Hematopoietic multipotent progenitor cell treated with erythropoietin and hydrocortisone succinate and interleukin-3 and kit ligand, for 15 days (in vitro differentiated cells): ENCODE results near the gene SLC27A3.
"Not testable (repeated sequence)": the region's sequence is repeated elsewhere in the genome, so short reads cannot be mapped to it uniquely, and the experiment has no call there.

ENCODE experiments used
- DNase-seq: peaks from one replicate; pipeline ENCODE4 v3.0.0-alpha.2; 2015; ENCODE audit warnings: low spot score

The SLC27A3 gene

DNA sequence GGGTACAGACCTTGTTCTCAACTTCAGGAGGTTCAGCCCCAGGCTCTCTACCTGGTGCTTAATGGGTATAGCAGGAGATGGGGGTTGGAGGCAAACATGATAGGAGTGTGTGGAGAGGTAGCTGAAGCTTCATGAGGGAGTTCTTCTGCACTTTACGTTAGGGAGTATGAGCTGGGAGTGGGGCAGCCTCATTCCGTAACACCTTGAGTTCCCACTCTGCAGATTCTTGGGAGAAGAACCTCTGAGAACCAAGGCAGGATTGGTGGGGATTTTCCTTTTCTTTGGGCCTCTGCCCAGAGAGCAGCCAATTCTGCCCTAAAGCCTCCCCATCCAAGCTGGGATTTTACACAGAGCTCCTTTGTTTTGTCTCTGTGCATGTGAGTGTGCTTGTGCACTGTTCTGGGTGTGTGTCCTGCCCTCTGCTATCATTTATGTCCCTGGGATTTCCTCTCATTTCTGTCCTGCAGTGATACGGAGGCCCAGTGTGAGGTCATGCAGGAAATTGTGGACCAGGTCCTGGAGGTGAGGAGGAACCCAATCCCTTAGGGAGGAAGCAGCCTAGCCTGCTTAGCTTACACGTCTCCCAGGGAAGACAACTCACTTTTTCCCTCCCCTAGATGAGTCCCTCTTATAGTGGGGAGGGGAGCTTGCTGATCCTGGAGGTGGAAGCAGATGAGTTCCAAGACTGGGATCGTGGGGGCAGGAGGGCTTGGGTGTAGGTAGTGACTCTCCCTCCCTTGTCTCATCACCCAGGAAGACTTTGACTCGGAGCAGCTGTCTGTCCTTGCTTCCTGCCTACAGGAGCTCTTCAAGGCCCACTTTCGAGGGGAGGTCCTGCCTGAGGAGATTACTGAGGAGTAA, 11.6 kb upstream of the SLC27A3 start:
- no peak for DNase-seq

DNA sequence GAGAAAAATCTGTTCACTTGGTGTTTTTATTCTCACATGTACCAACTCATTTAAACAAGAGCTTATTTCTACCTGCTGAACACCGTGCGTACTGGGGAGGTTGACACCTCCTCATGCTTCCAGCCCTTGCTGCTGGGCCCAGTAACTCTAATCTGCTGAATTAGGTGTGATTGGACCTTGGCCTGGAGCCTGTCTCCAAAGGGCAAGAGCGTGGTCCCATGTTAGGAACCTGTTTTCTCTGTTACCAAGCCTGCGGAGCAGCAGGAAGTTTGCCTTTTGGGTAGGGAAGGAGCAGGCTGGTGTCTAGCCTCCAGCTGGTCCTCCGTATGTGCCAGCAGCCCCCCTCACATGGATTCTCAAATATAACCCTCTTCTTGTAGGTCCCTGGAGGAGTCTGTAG, 10.9 kb upstream of the SLC27A3 start:
- DNase-seq: no peak

DNA sequence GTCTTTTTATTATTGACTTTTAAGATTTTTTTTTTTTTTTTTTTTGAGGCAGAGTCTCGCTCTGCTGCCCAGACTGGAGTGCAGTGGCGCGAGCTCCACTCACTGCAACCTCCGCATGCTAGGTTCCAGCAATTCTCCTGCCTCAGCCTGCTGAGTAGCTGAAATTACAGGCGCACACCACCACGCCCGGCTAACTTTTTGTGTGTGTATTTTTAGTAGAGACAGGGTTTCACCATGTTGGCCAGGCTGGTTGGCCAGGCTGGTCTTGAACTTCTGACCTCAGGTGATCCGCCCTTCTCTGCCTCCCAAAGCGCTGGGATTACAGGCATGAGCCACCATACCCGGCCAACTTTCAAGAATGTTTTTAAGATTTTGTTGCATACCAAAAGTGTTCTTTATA, 8.5 kb upstream of the SLC27A3 start:
- not testable (repeated sequence) for DNase-seq

DNA sequence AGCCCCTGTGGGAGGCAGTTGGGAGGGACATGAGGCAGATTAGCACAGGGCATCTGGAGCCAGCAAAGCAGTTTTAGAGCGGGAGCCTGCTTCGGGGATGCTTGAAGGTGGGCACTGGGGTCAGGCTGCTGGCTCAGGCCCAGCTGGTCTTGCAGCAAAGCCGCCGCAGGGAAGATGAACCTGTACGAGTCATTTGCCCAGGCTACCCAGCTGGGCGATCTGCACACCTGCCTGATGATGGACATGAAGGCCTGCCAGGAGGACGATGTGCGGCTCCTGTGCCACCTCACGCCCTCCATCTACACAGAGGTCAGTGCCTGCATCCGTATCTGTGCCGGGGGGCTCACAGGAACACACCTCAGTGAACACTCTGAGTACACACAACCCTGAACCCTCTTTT, 7.7 kb upstream of the SLC27A3 start:
- DNase-seq: no peak

DNA sequence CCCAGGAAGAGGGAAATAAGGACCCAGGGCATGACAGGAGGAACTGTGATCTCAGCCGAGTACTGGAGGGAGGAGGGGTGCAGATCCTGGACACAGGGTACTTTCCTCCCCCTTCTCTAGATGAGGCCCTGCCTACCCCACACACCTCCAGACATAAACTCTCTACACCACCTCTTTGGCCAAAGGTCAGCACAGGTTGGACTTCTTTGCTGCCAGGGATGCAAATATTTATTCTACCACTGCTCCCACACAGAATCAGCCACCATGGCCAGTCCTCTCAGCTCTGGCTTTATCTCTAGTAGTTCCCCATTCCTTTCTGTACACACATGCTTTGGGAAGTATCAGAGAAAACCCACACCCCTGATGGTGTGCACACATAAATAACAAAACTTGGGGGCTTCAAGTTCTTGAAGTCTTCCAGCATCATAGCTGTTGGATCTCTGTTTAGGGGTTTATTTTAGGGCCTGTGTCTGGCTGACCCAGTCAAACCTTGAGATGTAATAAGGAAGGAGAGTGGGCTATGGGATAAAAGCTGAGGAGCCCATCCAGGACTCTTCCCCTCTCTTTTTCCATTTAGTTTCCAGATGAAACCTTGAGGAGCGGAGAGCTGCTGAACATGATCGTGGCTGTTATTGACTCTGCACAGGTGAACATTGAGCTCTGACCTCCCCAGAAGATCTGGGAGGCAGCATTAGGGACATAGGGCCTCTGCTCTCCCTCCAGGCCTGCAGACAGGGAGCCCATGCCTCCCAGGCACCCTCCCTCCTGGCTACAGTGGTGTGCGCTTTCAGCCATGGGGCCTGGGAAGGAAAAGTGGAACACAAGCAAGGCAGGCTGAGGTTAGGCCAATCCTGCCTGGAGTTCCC, 6.7 kb upstream of the SLC27A3 start:
- no peak for DNase-seq

DNA sequence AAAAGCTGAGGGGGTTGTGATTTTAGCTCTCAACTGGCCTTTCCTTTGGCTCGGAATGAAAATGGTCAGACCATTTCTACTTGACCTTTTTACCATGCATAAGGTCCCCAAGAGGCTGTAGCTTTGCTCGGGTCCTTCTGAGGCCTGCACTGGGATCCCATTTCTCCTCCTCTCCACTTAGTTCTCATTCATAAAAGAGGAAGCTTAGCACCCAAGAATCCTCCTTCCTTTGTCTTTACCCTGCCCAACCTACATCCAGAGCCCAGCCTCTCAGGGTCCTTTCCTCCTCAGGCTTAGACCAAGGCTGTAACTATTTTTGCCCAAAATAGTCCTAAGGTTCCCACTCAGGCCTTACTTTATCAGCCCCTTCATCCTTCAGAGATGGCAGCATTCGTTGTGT, 6.0 kb upstream of the SLC27A3 start:
- DNase-seq: no peak

DNA sequence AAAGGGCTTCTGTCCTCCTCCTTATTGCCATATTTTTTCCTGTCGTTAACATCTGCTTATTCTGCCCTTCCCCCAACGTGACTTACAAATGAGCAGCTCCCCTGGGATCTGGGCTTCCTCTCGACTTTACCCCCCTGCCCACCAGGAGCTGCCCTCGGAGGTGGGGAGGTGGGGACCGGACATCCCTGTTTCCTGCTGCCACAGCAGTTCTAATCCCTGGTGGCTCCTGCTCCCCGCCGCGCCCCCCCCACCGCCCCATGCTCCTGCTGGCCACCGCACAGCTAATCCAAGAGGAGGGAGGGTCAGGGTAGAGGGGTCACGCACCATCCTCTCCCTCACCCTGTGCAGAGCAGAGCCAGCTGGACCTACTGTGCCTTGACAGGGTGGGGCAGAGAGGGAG, 4.4 kb upstream of the SLC27A3 start:
- no peak for DNase-seq

DNA sequence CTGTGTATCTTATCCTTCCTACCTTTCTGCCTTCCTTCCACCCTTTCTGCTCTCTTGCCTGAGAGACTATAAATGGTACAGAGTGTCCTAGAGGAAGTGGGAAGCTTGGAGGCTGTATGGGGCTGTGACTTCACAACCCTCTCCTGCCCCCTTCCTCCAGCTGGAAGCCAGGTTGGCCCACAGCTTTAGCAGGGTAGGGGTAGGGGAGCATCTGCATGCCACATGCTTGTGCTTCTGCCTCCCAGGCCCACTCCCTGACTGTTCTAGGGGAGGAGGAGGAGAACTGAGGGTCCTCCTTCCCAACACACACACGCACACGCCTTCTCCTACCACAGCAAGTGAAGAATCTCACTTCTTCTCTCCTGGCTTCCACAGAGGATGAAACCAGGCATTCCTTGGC, 3.9 kb upstream of the SLC27A3 start:
- DNase-seq: no peak

DNA sequence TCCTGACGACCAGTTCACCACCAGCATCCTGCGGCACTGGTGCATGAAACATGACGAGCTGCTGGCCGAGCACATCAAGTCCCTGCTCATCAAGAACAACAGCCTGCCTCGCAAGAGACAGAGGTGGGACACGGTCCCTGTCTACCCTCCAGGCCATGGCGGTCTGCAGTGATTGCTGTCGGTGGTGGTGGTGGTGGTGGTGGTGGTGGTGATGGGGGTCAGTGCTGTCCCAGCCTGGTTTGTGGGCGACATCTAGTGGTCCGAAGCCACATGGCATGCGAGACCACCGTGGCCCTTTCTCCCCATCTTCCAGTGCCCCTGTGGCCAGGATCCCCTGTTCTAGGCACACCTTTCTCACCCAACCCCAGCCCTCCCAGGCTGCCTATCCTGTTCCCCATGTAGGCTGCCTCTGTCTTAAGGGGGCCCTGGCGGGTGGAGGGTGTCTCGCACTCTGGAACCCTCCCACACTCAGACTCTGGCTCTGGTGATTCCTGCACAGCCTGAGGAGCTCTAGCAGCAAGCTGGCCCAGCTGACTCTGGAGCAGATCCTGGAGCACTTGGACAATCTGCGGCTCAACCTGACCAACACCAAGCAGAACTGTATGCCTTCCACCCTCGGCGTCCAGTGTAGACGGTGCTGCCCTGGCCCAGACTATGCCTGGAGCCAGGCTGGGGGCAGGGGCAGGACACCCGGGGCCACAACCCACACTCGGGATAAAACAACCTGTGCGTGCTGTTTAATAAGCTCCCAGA, 3.2 kb upstream of the SLC27A3 start:
- DNase-seq: no peak

DNA sequence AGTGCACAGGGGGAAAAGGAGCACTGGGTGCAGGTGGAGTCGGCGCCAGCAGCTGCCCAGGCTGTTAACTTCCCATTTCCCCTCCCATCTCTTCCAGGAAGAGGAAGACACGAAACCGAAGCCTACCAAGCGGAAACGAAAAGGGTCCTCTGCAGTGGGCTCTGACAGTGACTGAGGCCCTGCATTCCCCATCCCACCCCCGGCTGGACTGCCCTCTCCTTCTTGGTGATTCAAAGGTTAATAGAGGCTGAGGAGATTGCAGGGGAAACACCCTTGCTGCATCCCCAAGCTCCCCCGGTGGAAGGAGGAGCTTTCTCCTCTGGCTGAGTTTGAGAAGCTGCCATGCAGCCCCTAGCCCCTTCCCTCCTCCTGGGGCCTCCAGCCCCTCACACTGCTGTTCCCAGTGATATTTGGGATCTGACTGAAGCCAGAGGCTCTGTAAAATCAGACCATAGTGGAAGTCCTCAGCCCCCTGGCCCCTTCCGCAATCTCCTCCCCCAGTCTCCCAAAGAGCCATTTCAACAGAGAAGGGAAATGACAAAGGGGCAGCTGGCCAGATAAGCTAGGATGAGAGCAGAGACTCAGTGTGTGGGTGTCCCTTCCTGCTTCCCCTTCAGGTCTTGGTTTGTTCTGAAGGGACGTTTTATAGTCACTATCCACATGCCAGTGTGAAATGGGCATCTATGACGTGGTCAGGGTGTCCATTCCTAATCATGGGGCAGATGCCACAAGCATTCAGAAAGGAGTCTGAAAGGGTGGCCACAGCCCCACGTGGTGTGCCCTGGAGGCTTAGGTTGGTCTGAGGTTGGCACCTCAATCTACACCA, 1.9 kb upstream of the SLC27A3 start:
- DNase-seq: no peak

DNA sequence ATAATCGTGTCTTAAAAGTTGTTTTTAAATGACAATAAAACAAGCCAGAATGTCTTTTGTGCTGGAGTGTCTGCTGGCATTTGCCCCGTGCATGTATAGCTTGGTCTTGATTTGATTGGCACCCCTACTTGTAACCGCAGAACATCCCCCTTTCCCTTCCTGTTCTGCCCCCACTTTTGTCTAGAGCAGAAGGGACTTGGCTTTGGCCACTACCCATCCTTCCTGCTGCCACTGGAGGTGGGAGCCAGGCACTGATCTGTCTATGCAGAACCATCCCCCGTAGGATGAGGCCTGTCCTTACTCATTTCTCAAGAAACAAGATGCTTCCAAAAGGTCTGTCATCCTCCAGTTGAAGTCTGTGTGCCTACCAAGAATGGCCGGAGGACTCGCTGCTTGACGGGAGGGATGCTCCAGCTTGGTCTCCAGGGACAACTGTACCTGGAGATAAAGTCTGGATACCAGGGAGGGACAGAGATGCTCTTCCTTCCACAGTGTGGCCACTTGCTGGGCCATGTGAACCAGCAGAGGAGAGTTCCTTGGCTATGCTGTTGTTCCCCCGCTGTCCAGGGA, 1.1 kb upstream of the SLC27A3 start:
- DNase-seq: no peak

DNA sequence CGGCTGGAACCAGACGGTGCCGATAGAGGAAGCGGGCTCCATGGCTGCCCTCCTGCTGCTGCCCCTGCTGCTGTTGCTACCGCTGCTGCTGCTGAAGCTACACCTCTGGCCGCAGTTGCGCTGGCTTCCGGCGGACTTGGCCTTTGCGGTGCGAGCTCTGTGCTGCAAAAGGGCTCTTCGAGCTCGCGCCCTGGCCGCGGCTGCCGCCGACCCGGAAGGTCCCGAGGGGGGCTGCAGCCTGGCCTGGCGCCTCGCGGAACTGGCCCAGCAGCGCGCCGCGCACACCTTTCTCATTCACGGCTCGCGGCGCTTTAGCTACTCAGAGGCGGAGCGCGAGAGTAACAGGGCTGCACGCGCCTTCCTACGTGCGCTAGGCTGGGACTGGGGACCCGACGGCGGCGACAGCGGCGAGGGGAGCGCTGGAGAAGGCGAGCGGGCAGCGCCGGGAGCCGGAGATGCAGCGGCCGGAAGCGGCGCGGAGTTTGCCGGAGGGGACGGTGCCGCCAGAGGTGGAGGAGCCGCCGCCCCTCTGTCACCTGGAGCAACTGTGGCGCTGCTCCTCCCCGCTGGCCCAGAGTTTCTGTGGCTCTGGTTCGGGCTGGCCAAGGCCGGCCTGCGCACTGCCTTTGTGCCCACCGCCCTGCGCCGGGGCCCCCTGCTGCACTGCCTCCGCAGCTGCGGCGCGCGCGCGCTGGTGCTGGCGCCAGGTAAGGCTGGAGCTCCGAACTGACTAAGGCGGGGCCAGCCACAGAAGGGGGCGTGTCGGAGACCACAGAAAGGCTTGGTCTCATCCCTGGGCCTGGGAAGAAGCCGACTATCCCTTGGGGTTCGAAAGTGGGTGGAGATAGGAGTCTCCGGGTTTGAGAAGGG, 486 bp downstream of the SLC27A3 start:
- DNase-seq: no peak

DNA sequence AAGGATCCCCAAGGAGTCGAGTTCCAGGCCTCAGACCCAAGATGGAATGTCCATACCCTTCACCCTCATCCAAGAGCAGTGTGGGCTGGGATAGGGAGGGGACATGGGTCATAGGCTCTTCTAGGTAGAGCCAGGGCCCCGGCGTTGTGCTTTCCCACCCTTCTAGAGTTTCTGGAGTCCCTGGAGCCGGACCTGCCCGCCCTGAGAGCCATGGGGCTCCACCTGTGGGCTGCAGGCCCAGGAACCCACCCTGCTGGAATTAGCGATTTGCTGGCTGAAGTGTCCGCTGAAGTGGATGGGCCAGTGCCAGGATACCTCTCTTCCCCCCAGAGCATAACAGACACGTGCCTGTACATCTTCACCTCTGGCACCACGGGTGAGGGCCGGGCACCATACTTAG, 1.1 kb downstream of the SLC27A3 start:
- DNase-seq: no peak

DNA sequence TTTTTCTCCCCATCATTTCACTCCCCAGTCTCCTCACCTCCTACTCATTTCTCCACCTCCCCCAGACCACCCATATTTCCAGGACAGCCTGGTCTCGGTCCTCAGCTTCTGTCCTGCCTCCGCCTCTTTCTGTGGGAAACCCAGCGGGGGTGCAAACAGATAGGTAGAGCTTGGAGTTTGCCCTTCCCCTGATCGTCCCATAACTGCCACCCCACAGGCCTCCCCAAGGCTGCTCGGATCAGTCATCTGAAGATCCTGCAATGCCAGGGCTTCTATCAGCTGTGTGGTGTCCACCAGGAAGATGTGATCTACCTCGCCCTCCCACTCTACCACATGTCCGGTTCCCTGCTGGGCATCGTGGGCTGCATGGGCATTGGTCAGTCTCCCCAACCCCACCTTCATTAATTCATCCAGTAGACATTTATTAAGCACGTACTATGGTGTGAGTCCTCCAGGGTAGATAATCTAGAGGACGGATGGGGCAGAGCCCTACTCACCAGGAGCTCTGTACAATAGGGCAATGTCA, 1.7 kb downstream of the SLC27A3 start:
- DNase-seq: no peak

DNA sequence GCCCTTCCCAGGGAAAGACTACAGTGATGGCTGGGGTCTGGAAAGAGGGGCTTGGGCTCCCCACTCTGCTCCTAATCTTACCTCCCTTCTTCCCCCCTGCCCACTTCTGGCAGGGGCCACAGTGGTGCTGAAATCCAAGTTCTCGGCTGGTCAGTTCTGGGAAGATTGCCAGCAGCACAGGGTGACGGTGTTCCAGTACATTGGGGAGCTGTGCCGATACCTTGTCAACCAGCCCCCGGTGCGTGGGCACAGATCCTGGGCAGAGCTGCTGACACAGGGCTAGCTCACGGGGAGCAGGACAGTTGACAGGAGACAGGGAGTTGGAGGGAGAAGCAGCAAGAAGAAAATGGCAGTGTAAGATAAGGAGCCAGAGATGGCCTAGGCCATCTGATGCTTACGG, 2.4 kb downstream of the SLC27A3 start:
- no peak for DNase-seq

DNA sequence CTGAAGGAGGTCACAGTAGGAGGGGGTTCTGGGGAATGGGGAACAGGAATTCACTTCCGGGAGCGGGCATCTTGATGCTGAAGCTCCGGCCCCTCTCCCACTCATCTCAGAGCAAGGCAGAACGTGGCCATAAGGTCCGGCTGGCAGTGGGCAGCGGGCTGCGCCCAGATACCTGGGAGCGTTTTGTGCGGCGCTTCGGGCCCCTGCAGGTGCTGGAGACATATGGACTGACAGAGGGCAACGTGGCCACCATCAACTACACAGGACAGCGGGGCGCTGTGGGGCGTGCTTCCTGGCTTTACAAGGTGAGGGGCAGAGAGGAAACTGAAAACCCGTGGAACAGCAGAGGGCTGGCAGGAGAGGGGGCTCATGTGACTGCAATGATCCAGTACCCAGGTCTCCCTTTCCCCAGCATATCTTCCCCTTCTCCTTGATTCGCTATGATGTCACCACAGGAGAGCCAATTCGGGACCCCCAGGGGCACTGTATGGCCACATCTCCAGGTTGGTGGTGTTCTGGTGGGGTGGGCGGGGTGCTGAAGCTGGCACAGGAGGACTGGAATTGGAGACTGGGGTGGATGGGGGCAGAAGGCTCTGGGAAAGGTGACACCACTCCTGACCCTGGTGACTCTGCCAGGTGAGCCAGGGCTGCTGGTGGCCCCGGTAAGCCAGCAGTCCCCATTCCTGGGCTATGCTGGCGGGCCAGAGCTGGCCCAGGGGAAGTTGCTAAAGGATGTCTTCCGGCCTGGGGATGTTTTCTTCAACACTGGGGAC, 3.0 kb downstream of the SLC27A3 start:
- DNase-seq: no peak

DNA sequence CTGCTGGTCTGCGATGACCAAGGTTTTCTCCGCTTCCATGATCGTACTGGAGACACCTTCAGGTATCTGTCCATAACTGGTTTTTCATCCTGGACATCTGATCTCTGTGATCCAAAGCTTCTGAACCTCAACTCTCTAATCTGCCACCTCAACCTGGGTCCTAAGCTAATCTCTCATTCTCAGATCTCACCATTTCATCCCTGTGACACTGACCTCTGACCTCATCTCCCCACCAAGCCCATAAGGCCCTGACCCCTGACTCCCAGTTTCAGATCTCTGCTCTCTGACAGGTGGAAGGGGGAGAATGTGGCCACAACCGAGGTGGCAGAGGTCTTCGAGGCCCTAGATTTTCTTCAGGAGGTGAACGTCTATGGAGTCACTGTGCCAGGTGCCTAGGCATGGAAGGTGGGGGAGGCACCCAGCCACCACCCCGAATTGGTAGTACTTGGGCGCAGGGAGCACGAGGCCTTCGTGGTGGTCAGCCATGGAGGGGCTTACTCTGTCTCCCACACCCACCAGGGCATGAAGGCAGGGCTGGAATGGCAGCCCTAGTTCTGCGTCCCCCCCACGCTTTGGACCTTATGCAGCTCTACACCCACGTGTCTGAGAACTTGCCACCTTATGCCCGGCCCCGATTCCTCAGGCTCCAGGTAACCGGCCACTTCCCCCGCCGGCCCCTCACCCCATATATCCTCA, 3.8 kb downstream of the SLC27A3 start:
- DNase-seq: no peak

DNA sequence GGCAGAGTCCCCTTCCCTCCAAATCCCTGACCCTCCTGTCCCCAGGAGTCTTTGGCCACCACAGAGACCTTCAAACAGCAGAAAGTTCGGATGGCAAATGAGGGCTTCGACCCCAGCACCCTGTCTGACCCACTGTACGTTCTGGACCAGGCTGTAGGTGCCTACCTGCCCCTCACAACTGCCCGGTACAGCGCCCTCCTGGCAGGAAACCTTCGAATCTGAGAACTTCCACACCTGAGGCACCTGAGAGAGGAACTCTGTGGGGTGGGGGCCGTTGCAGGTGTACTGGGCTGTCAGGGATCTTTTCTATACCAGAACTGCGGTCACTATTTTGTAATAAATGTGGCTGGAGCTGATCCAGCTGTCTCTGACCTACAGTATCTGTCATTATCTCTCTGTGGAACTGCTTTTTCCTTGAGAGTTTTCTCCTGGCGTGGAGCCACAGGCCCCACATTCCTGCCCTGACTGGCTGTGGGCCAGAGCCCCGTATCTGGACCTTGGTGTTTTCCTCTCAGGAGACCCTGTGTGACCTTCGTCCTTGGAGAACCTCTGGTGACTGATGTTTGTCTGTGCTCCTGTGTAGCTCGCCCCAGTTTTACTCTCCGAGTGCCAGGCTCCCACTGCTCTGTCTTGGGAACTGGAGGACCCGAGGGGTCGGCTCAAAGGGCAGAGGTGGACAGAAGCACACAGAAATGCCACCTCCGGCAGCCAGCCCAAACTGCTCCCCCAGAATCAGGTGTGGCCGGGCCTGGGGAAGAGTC, 4.8 kb downstream of the SLC27A3 start:
- no peak for DNase-seq
